Brain microvascular endothelial cell (primary cell): ENCODE data around the gene EYA2.
A peak's percentile ranks its signal among the peaks of the same experiment; 100 is the strongest.

Experiments
- DNase-seq: peaks from one replicate; pipeline ENCODE4 v3.0.0-alpha.2; 2020
- H3K27ac ChIP-seq: fragments of 250-450 bp; sonication (Bioruptor Pico); 2 replicates; pipeline ENCODE4 v1.5.1; 2020; ENCODE audit warnings: mild to moderate bottlenecking, moderate library complexity
- H3K27me3 ChIP-seq: fragments of 250-450 bp; sonication (Bioruptor Pico); replicated peaks from 2 replicates; pipeline ENCODE4 v1.5.1; 2020; ENCODE audit warnings: mild to moderate bottlenecking
- H3K36me3 ChIP-seq: fragments of 250-450 bp; sonication (Bioruptor Pico); replicated peaks from 2 replicates; pipeline ENCODE4 v1.5.1; 2020; ENCODE audit warnings: mild to moderate bottlenecking
- H3K4me3 ChIP-seq: 2 replicates; pipeline ENCODE4 v1.5.1; 2011; ENCODE audit warnings: low read depth, mild to moderate bottlenecking, control low read depth, low read length, moderate library complexity
- CTCF ChIP-seq: IDR thresholded peaks from 2 replicates; pipeline ENCODE4 v1.5.1; 2011; ENCODE audit warnings: low read depth, mild to moderate bottlenecking, moderate library complexity, low read length, control low read depth, inconsistent platforms; ENCODE audit errors: missing control alignments
- in situ Hi-C: cut with HindIII; loops from 2 replicates; pipeline ENCODE4 v1.10.0; 2017; ENCODE audit warnings: low sequenced_read_pairs, low pct_ligation_motif_present

Gene EYA2

GRCh38 chr20:46893051-46893450 is 1.6 kb upstream of the EYA2 start:
- H3K36me3 ChIP-seq: no peaks in the 10 kb centered on the region
- no peak for DNase-seq
- no peak overlapping the region for H3K27ac ChIP-seq
- no peak overlapping the region for H3K4me3 ChIP-seq
- in situ Hi-C loops: no loop called here
- H3K27me3 ChIP-seq: peaks cover 41% of the 10 kb centered on the region
- TF ChIP-seq CTCF: no peak

GRCh38 chr20:46893877-46894578 is 615 bp upstream of the EYA2 start:
- TF ChIP-seq CTCF: no peak
- in situ Hi-C loops: no loop called here
- Histone ChIP-seq H3K4me3 (no peak overlapping the region), H3K27me3 (peaks cover 43% of the 10 kb centered on the region), H3K27ac (no peak overlapping the region), H3K36me3 (no peaks in the 10 kb centered on the region)
- no peak for DNase-seq

- no peak overlapping the region for H3K27ac ChIP-seq
- no peaks in the 10 kb centered on the region for H3K36me3 ChIP-seq
- peaks cover 55% of the 10 kb centered on the region for H3K27me3 ChIP-seq
- in situ Hi-C loops: no loop called here
- H3K4me3 ChIP-seq: peak overlapping the region; percentile 3
- TF ChIP-seq CTCF: no peak
- DNase-seq: no peak
Measured at GRCh38 chr20:46894971-46895905, 595 bp downstream of the EYA2 start.

- Histone ChIP-seq H3K27me3 (peaks cover 61% of the 10 kb centered on the region), H3K27ac (no peak overlapping the region), H3K36me3 (no peaks in the 10 kb centered on the region), H3K4me3 (no peak overlapping the region)
- DNase-seq: no peak
- TF ChIP-seq CTCF: no peak
- in situ Hi-C loops: no loop called here
Measured at GRCh38 chr20:46895906-46896242, 1.2 kb downstream of the EYA2 start.

GRCh38 chr20:46897328-46897880 is 2.8 kb downstream of the EYA2 start:
- Histone ChIP-seq H3K27me3 (peaks cover 61% of the 10 kb centered on the region), H3K36me3 (no peaks in the 10 kb centered on the region), H3K27ac (no peak overlapping the region), H3K4me3 (no peak overlapping the region)
- DNase-seq: no peak
- TF ChIP-seq CTCF: no peak
- in situ Hi-C loops: no loop called here
